ENCODE results near the gene GAGE2A. TPM values are rescaled to one million over a fixed set of nuclear protein-coding genes. Genes with fewer than 3 reads are reported as not detected.

Gene GAGE2A
- total RNA-seq, 1 donor from 2014 or later: not detected

Other genes starting within 250 kb of the GAGE2A start
- gene GAGE12C, start 57.3 kb upstream of the GAGE2A start, total RNA-seq: not detected
- not detected for gene GAGE12D, start 47.8 kb upstream of the GAGE2A start, total RNA-seq
- gene GAGE12E, start 38.2 kb upstream of the GAGE2A start, total RNA-seq: not detected
- not detected for gene GAGE12F, start 28.7 kb upstream of the GAGE2A start, total RNA-seq
- not detected for gene GAGE12G, start 19.1 kb upstream of the GAGE2A start, total RNA-seq
- not detected for gene GAGE12H, start 9.5 kb upstream of the GAGE2A start, total RNA-seq
- not detected for gene GAGE1, start 9.5 kb downstream of the GAGE2A start, total RNA-seq
- 0.41 TPM for gene PAGE1, start 106.5 kb downstream of the GAGE2A start, total RNA-seq
- not detected for gene PAGE4, start 239.8 kb downstream of the GAGE2A start, total RNA-seq